ENCODE results near the gene ZNF827. TPM values are rescaled to one million over a fixed set of nuclear protein-coding genes. Genes with fewer than 3 reads are reported as not detected.

Gene ZNF827
- total RNA-seq, 1 donor from 2014 or later: 116 TPM

DNA sequence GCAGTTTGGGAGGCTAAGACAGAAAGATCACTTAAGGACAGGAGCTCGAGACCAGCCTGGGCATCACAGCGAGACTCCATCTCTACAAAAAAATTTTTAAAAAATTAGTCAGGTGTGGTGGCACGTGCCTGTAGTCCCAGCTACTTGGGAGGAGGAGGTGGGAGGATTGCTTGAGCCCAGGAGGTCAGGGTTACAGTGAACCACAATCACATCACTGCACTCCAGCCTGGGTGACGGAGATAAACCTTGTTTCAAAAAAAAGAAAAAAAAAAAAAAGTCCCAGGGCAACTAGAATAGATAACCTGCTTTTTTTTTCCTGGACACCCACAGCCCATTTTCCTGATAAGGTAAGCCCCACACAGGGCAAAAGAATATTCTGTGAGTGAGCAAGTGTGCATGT lies 162.4 kb downstream of the ZNF827 start:
- H3K9me3 Mint-ChIP-seq: no peaks in the 10 kb centered on the region
- H3K27me3 Mint-ChIP-seq (ENCODE audit: low read depth): no peaks in the 10 kb centered on the region
- no peak for TF ChIP-seq CTCF (IDR thresholded peaks at IDR 0.05; ENCODE audit: unreplicated experiment)
- H3K27ac Mint-ChIP-seq: no peak overlapping the region
- DNase-seq (ENCODE audit: low spot score in 2 of 2, unreplicated experiment in 2 of 2): no peak
- peaks cover 57% of the 10 kb centered on the region for H3K36me3 Mint-ChIP-seq
- no peak overlapping the region for H3K4me3 Mint-ChIP-seq
- no peaks in the 10 kb centered on the region for H3K4me1 Mint-ChIP-seq

DNA sequence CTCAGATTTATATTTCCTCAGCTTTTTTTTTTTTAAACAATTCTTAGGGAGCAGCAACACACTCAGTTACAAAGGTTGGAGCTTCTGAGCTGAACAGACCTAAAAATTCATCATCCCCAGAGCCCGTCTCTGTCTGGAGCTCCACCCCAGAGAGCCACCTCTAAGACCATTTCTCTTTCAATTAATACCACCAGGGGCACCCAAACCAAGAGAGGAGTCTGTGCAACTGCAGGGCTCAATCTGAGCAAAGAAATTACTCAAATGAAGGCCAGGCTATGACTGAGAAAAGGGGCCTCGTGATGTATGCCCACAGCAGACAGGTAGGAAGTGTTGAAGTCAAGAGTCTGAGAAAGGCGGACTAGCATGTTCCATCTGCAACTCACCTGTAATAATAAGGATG lies 163.2 kb downstream of the ZNF827 start:
- Mint-ChIP-seq H3K27me3 (ENCODE audit: low read depth) (no peaks in the 10 kb centered on the region), H3K9me3 (no peaks in the 10 kb centered on the region), H3K36me3 (peaks cover 58% of the 10 kb centered on the region), H3K27ac (no peak overlapping the region), H3K4me3 (no peak overlapping the region), H3K4me1 (no peaks in the 10 kb centered on the region)
- no peak for DNase-seq (ENCODE audit: low spot score in 2 of 2, unreplicated experiment in 2 of 2)
- TF ChIP-seq CTCF (IDR thresholded peaks at IDR 0.05; ENCODE audit: unreplicated experiment): no peak

- Mint-ChIP-seq H3K27me3 (ENCODE audit: low read depth) (no peaks in the 10 kb centered on the region), H3K9me3 (no peaks in the 10 kb centered on the region), H3K4me3 (no peak overlapping the region), H3K27ac (no peak overlapping the region), H3K36me3 (peaks cover 54% of the 10 kb centered on the region), H3K4me1 (no peaks in the 10 kb centered on the region)
- no peak for DNase-seq (ENCODE audit: low spot score in 2 of 2, unreplicated experiment in 2 of 2)
- no peak for TF ChIP-seq CTCF (IDR thresholded peaks at IDR 0.05; ENCODE audit: unreplicated experiment)
Measured at GRCh38 chr4:145774473-145774872, 164.2 kb downstream of the ZNF827 start.

GRCh38 chr4:145773581-145774234 lies 164.9 kb downstream of the ZNF827 start:
- TF ChIP-seq CTCF (IDR thresholded peaks at IDR 0.05; ENCODE audit: unreplicated experiment): no peak
- peak overlapping the region; percentile 30 for H3K27ac Mint-ChIP-seq
- H3K4me3 Mint-ChIP-seq: no peak overlapping the region
- H3K27me3 Mint-ChIP-seq (ENCODE audit: low read depth): no peaks in the 10 kb centered on the region
- no peaks in the 10 kb centered on the region for H3K4me1 Mint-ChIP-seq
- H3K36me3 Mint-ChIP-seq: peaks cover 48% of the 10 kb centered on the region
- no peaks in the 10 kb centered on the region for H3K9me3 Mint-ChIP-seq
- DNase-seq (ENCODE audit: low spot score in 2 of 2, unreplicated experiment in 2 of 2): no peak

DNA sequence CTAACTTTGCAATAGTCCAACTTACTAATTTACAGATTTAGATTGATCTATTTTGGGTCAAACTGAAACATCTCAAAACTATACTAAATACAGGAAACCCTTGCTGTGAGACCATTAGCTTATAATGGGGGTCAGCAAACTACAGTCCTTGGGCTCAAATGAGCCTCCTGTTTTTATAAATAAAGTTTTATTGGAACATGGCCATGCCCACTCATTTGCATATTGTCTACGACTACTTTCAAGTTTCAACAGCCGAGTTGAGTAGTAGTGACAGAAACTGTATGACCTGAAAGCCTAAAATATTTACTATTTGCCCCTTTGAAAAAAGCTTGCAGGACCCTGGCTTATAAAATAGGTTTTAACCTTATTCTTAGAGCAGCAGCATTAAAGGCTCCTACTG lies 166.3 kb downstream of the ZNF827 start:
- Mint-ChIP-seq H3K4me1 (no peaks in the 10 kb centered on the region), H3K27ac (no peak overlapping the region), H3K27me3 (ENCODE audit: low read depth) (no peaks in the 10 kb centered on the region), H3K4me3 (no peak overlapping the region), H3K9me3 (peaks cover 4% of the 10 kb centered on the region), H3K36me3 (peaks cover 50% of the 10 kb centered on the region)
- TF ChIP-seq CTCF (IDR thresholded peaks at IDR 0.05; ENCODE audit: unreplicated experiment): no peak
- no peak for DNase-seq (ENCODE audit: low spot score in 2 of 2, unreplicated experiment in 2 of 2)

GRCh38 chr4:145770124-145770523 lies 168.5 kb downstream of the ZNF827 start:
- Mint-ChIP-seq H3K4me3 (no peak overlapping the region), H3K36me3 (peaks cover 62% of the 10 kb centered on the region), H3K27ac (no peak overlapping the region), H3K9me3 (peaks cover 9% of the 10 kb centered on the region), H3K4me1 (no peaks in the 10 kb centered on the region), H3K27me3 (ENCODE audit: low read depth) (no peaks in the 10 kb centered on the region)
- no peak for TF ChIP-seq CTCF (IDR thresholded peaks at IDR 0.05; ENCODE audit: unreplicated experiment)
- no peak for DNase-seq (ENCODE audit: low spot score in 2 of 2, unreplicated experiment in 2 of 2)

Data from mesothelial cell of epicardium (in vitro differentiated cells).